ENCODE data around the gene WDR4.
A peak's percentile ranks its signal among the peaks of the same experiment; 100 is the strongest.
"Not testable (repeated sequence)": the region's sequence is repeated elsewhere in the genome, so short reads cannot be mapped to it uniquely, and the experiment has no call there.

Gene WDR4

DNA sequence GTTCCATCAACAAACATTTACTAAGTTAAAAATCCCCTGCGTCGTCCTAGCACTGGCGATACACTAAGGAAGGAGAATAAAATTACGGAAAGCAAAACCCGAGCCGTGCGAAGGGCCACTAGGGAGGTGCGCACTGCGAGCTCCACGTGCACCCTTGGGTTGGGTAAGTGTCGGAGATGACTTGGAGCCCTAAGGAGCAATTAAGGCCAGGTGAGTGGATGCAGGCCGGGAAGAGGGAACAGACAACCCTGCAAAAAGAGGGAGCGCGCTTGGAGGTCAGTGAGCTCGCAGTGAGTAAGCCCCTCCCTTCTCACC, 704 bp downstream of the WDR4 start:
- H3K4me3 ChIP-seq (ENCODE audit: low read depth, low read length), result peak overlapping the region; percentile 96
- no CpG with 5 or more reads among the region's 15 CpGs for WGBS (ENCODE audit: extremely low coverage, insufficient coverage, insufficient read length)

GRCh38 chr21:42875811-42876210, 3.5 kb downstream of the WDR4 start:
- not testable (repeated sequence) for H3K4me1 ChIP-seq (ENCODE audit: control insufficient read depth in 1 of 2, insufficient read depth in 2 of 2, low read length in 2 of 2); H3K4me2 ChIP-seq (ENCODE audit: low read length); H3K9me3 ChIP-seq (ENCODE audit: insufficient read depth, low read depth, low read length); DNase-seq; H3K4me3 ChIP-seq (ENCODE audit: low read depth, low read length); H3K27ac ChIP-seq (ENCODE audit: low read depth, low read length); H3K23ac ChIP-seq (ENCODE audit: low read length); H3K79me2 ChIP-seq (ENCODE audit: control insufficient read depth, insufficient read depth, low read length, poor library complexity); H3K18ac ChIP-seq (ENCODE audit: low read length); H3K9ac ChIP-seq (ENCODE audit: low read length); H4K12ac ChIP-seq (ENCODE audit: low read depth, low read length); H2BK5ac ChIP-seq (ENCODE audit: low read depth, low read length, poor library complexity); H3K14ac ChIP-seq (ENCODE audit: low read length); H2AFZ ChIP-seq (ENCODE audit: insufficient read depth, low read length, poor library complexity); H3K79me1 ChIP-seq (ENCODE audit: low read length); H3K4ac ChIP-seq (ENCODE audit: low read depth, low read length); H4K91ac ChIP-seq (ENCODE audit: low read depth, low read length); H3K27me3 ChIP-seq (ENCODE audit: insufficient read depth, low read length); H4K8ac ChIP-seq (ENCODE audit: low read depth, low read length); H2AK5ac ChIP-seq (ENCODE audit: low read length); H2BK12ac ChIP-seq (ENCODE audit: low read length); H2BK120ac ChIP-seq (ENCODE audit: insufficient read depth, low read length, poor library complexity)
- H3K36me3 ChIP-seq (ENCODE audit: control insufficient read depth in 1 of 2, insufficient read depth in 2 of 2, low read length in 2 of 2), result peaks cover 30 to 41% of the 10 kb centered on the region in 2 experiments
- WGBS (ENCODE audit: extremely low coverage, insufficient coverage, insufficient read length), result no CpG with 5 or more reads among the region's 10 CpGs

More for the DNA sequence above, 704 bp downstream of the WDR4 start:
- Histone ChIP-seq H2BK5ac (ENCODE audit: low read depth, low read length, poor library complexity) (no peak overlapping the region), H2AFZ (ENCODE audit: insufficient read depth, low read length, poor library complexity) (peak overlapping the region; percentile 98), H3K27me3 (ENCODE audit: insufficient read depth, low read length) (no peaks in the 10 kb centered on the region), H3K4ac (ENCODE audit: low read depth, low read length) (peak overlapping the region; percentile 85), H4K8ac (ENCODE audit: low read depth, low read length) (peak overlapping the region; percentile 88), H2AK5ac (ENCODE audit: low read length) (peak overlapping the region; percentile 74), H3K9me3 (ENCODE audit: insufficient read depth, low read depth, low read length) (no peaks in the 10 kb centered on the region), H2BK120ac (ENCODE audit: insufficient read depth, low read length, poor library complexity) (peak overlapping the region; percentile 72), H4K12ac (ENCODE audit: low read depth, low read length) (peak overlapping the region; percentile 83), H3K9ac (ENCODE audit: low read length) (peak overlapping the region; percentile 77), H4K91ac (ENCODE audit: low read depth, low read length) (peak overlapping the region; percentile 70), H2BK12ac (ENCODE audit: low read length) (no peak overlapping the region), H3K79me2 (ENCODE audit: control insufficient read depth, insufficient read depth, low read length, poor library complexity) (peaks cover 4% of the 10 kb centered on the region), H3K23ac (ENCODE audit: low read length) (no peak overlapping the region), H3K4me2 (ENCODE audit: low read length) (peak overlapping the region; percentile 98), H3K14ac (ENCODE audit: low read length) (peak overlapping the region; percentile 73), H3K79me1 (ENCODE audit: low read length) (peaks cover 8% of the 10 kb centered on the region), H3K4me1 (ENCODE audit: control insufficient read depth in 1 of 2, insufficient read depth in 2 of 2, low read length in 2 of 2) (peaks cover 4 to 5% of the 10 kb centered on the region in 2 experiments), H3K27ac (ENCODE audit: low read depth, low read length) (peak overlapping the region; percentile 59), H3K18ac (ENCODE audit: low read length) (peak overlapping the region; percentile 82), H3K36me3 (ENCODE audit: control insufficient read depth in 1 of 2, insufficient read depth in 2 of 2, low read length in 2 of 2) (peaks cover 11 to 15% of the 10 kb centered on the region in 2 experiments)
- DNase-seq, result no peak

DNA sequence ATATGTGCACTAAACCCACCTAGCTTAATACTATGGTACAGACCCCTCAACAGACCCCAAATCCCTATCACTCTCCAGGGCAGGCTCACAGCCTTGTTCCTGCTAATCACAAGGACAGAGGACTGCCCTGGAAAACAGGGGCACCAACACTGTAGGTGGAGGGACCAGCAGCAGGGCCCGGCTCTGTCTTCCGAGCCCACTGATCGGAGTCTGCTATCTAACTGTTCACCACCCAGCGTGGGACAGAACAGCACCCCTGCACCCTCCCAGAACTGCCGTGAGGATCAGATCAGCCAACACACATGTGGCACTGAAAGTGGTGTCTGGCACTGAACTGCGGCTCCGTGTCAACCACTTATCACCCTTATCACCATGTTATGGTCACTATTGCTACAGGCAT, 6.2 kb downstream of the WDR4 start:
- H3K27ac ChIP-seq (ENCODE audit: low read depth, low read length), result no peak overlapping the region
- H2AK5ac ChIP-seq (ENCODE audit: low read length), result no peak overlapping the region
- no peak overlapping the region for H3K4me3 ChIP-seq (ENCODE audit: low read depth, low read length)
- no peak overlapping the region for H3K4me2 ChIP-seq (ENCODE audit: low read length)
- H3K36me3 ChIP-seq (ENCODE audit: control insufficient read depth in 1 of 2, insufficient read depth in 2 of 2, low read length in 2 of 2), result peaks cover 44 to 61% of the 10 kb centered on the region in 2 experiments
- no peak overlapping the region for H2BK12ac ChIP-seq (ENCODE audit: low read length)
- no peak overlapping the region for H3K9ac ChIP-seq (ENCODE audit: low read length)
- no peaks in the 10 kb centered on the region for H3K27me3 ChIP-seq (ENCODE audit: insufficient read depth, low read length)
- H2BK120ac ChIP-seq (ENCODE audit: insufficient read depth, low read length, poor library complexity), result no peak overlapping the region
- no peaks in the 10 kb centered on the region for H3K9me3 ChIP-seq (ENCODE audit: insufficient read depth, low read depth, low read length)
- H4K12ac ChIP-seq (ENCODE audit: low read depth, low read length), result no peak overlapping the region
- no CpG with 5 or more reads among the region's 7 CpGs for WGBS (ENCODE audit: extremely low coverage, insufficient coverage, insufficient read length)
- no peak overlapping the region for H3K14ac ChIP-seq (ENCODE audit: low read length)
- no peak for DNase-seq
- H3K4ac ChIP-seq (ENCODE audit: low read depth, low read length), result no peak overlapping the region
- no peak overlapping the region for H3K18ac ChIP-seq (ENCODE audit: low read length)
- H3K79me1 ChIP-seq (ENCODE audit: low read length), result no peaks in the 10 kb centered on the region
- no peaks in the 10 kb centered on the region for H3K4me1 ChIP-seq (ENCODE audit: control insufficient read depth in 1 of 2, insufficient read depth in 2 of 2, low read length in 2 of 2)
- H4K91ac ChIP-seq (ENCODE audit: low read depth, low read length), result no peak overlapping the region
- no peak overlapping the region for H3K23ac ChIP-seq (ENCODE audit: low read length)
- H2BK5ac ChIP-seq (ENCODE audit: low read depth, low read length, poor library complexity), result no peak overlapping the region
- H2AFZ ChIP-seq (ENCODE audit: insufficient read depth, low read length, poor library complexity), result no peak overlapping the region
- no peaks in the 10 kb centered on the region for H3K79me2 ChIP-seq (ENCODE audit: control insufficient read depth, insufficient read depth, low read length, poor library complexity)
- no peak overlapping the region for H4K8ac ChIP-seq (ENCODE audit: low read depth, low read length)

- H3K79me2 ChIP-seq (ENCODE audit: control insufficient read depth, insufficient read depth, low read length, poor library complexity), result no peaks in the 10 kb centered on the region
- H3K14ac ChIP-seq (ENCODE audit: low read length), result no peak overlapping the region
- H4K8ac ChIP-seq (ENCODE audit: low read depth, low read length), result no peak overlapping the region
- H3K4ac ChIP-seq (ENCODE audit: low read depth, low read length), result no peak overlapping the region
- no peak overlapping the region for H2BK5ac ChIP-seq (ENCODE audit: low read depth, low read length, poor library complexity)
- no peak for DNase-seq
- no peak overlapping the region for H3K18ac ChIP-seq (ENCODE audit: low read length)
- H3K36me3 ChIP-seq (ENCODE audit: control insufficient read depth in 1 of 2, insufficient read depth in 2 of 2, low read length in 2 of 2), result peaks cover 53 to 72% of the 10 kb centered on the region in 2 experiments
- H3K4me3 ChIP-seq (ENCODE audit: low read depth, low read length), result no peak overlapping the region
- H3K27ac ChIP-seq (ENCODE audit: low read depth, low read length), result no peak overlapping the region
- no peak overlapping the region for H4K12ac ChIP-seq (ENCODE audit: low read depth, low read length)
- H2AFZ ChIP-seq (ENCODE audit: insufficient read depth, low read length, poor library complexity), result no peak overlapping the region
- H4K91ac ChIP-seq (ENCODE audit: low read depth, low read length), result no peak overlapping the region
- no CpG with 5 or more reads among the region's 10 CpGs for WGBS (ENCODE audit: extremely low coverage, insufficient coverage, insufficient read length)
- no peak overlapping the region for H3K4me2 ChIP-seq (ENCODE audit: low read length)
- peaks cover 4% of the 10 kb centered on the region for H3K9me3 ChIP-seq (ENCODE audit: insufficient read depth, low read depth, low read length)
- no peak overlapping the region for H2BK12ac ChIP-seq (ENCODE audit: low read length)
- H3K27me3 ChIP-seq (ENCODE audit: insufficient read depth, low read length), result no peaks in the 10 kb centered on the region
- H2AK5ac ChIP-seq (ENCODE audit: low read length), result no peak overlapping the region
- no peak overlapping the region for H3K9ac ChIP-seq (ENCODE audit: low read length)
- H2BK120ac ChIP-seq (ENCODE audit: insufficient read depth, low read length, poor library complexity), result no peak overlapping the region
- H3K4me1 ChIP-seq (ENCODE audit: control insufficient read depth in 1 of 2, insufficient read depth in 2 of 2, low read length in 2 of 2), result no peaks in the 10 kb centered on the region
- no peak overlapping the region for H3K23ac ChIP-seq (ENCODE audit: low read length)
- no peaks in the 10 kb centered on the region for H3K79me1 ChIP-seq (ENCODE audit: low read length)
These were observed 11.1 kb downstream of the WDR4 start for GRCh38 chr21:42868196-42868595.

Measured in trophoblast cell (in vitro differentiated cells and primary cell).